DOHH2 (cell line): ENCODE measurements around the gene TRIM37.

Experiments used
- EZH2phosphoT487 ChIP-seq: fragments of 200-600 bp; sonication (generic); IDR thresholded peaks from 2 replicates; pipeline ENCODE4 v1.6.1; 2017; ENCODE audit warnings: borderline replicate concordance, mild to moderate bottlenecking, antibody characterized with exemption, low read length, moderate library complexity, mixed read lengths
- TF ChIP-seq, protein P1 (sequence below): fragments of 200-600 bp; sonication (generic); IDR thresholded peaks from one replicate; pipeline ENCODE4 v1.5.1; 2014; ENCODE audit warnings: antibody characterized with exemption, mild to moderate bottlenecking, low read depth, low read length; ENCODE audit not compliant: poor library complexity, severe bottlenecking

- TF ChIP-seq, protein P1, sequence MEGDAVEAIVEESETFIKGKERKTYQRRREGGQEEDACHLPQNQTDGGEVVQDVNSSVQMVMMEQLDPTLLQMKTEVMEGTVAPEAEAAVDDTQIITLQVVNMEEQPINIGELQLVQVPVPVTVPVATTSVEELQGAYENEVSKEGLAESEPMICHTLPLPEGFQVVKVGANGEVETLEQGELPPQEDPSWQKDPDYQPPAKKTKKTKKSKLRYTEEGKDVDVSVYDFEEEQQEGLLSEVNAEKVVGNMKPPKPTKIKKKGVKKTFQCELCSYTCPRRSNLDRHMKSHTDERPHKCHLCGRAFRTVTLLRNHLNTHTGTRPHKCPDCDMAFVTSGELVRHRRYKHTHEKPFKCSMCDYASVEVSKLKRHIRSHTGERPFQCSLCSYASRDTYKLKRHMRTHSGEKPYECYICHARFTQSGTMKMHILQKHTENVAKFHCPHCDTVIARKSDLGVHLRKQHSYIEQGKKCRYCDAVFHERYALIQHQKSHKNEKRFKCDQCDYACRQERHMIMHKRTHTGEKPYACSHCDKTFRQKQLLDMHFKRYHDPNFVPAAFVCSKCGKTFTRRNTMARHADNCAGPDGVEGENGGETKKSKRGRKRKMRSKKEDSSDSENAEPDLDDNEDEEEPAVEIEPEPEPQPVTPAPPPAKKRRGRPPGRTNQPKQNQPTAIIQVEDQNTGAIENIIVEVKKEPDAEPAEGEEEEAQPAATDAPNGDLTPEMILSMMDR, result no peak
- TF ChIP-seq EZH2phosphoT487, result no peak
These were observed 49.8 kb downstream of the TRIM37 start for GRCh38 chr17:59056857-59057256.
